HG02588 (cell line): ENCODE measurements around the gene BDH1.

Source experiments
- ATAC-seq: cut with Tn5 transposase; IDR thresholded peaks from one replicate; pipeline ENCODE4 v1.9.1; 2021; ENCODE audit warnings: mild to moderate bottlenecking, moderate library complexity; ENCODE audit not compliant: unreplicated experiment

BDH1 gene

GRCh38 chr3:197464794-197465193 is 91.0 kb downstream of the BDH1 start:
- ATAC-seq: no peak

- ATAC-seq: no peak
These were observed 92.5 kb downstream of the BDH1 start for GRCh38 chr3:197463279-197463678.

- no peak for ATAC-seq
These were observed 93.0 kb downstream of the BDH1 start for GRCh38 chr3:197462808-197463207.

GRCh38 chr3:197460639-197461038 is 95.1 kb downstream of the BDH1 start:
- ATAC-seq: no peak

GRCh38 chr3:197460002-197460401 is 95.8 kb downstream of the BDH1 start:
- ATAC-seq: no peak
